GM12878 (cell line): ENCODE data around the gene EDC4. TPM values are rescaled to one million over a fixed set of nuclear protein-coding genes. Genes with fewer than 3 reads are reported as not detected.

Source experiments
- ATAC-seq: fragments of 200-7000 bp; cut with Tn5 transposase; 3 replicates; pipeline ENCODE4 v1.9.1; 2020; ENCODE audit warnings: mild to moderate bottlenecking, moderate library complexity
- BruUV-seq: library from RNA; stranded (reverse); fragments of 400-500 nt; replicated peaks from 2 replicates; lab custom pipeline; 2021; lab: Mats Ljungman, UMichigan
- CTCF ChIA-PET: fragments of 300-600 bp; sonication (Branson Sonifier 250); formaldehyde crosslinking; extraction: SDS; loops from one replicate; lab custom pipeline; 2021; ENCODE audit warnings: inconsistent platforms; lab: Yijun Ruan, JAX
- POLR2A ChIA-PET: fragments of 350-600 bp; formaldehyde crosslinking; extraction: SDS; loops from one replicate; lab custom pipeline; 2021; ENCODE audit warnings: inconsistent platforms; lab: Charles Lee
- RAD21 ChIA-PET: fragments of 300-600 bp; sonication (Branson Sonifier 250); formaldehyde crosslinking; loops from one replicate; lab custom pipeline; 2023; ENCODE audit warnings: antibody characterized with exemption; ENCODE audit not compliant: unreplicated experiment; lab: Charles Lee
- SMC1A ChIA-PET: fragments of 300-600 bp; sonication (Branson Sonifier 250); formaldehyde crosslinking; loops from one replicate; lab custom pipeline; 2023; ENCODE audit not compliant: unreplicated experiment, uncharacterized antibody; lab: Charles Lee
- DNase-seq: peaks from one replicate; pipeline ENCODE4 v3.0.0-alpha.2; 2011; ENCODE audit warnings: low read depth, low spot score
- FAIRE-seq: peaks from 3 replicates; lab custom pipeline; 2011; peaks lifted over from hg19 to GRCh38; lab: Jason Lieb, UNC
- H2AFZ ChIP-seq: 2 replicates; pipeline ENCODE4 v1.6.0; 2011; ENCODE audit warnings: low read depth, low read length, control low read depth; ENCODE audit not compliant: control insufficient read depth
- H3K27ac ChIP-seq: 2 replicates; pipeline ENCODE4 v1.5.1; 2011; ENCODE audit warnings: control low read depth; ENCODE audit not compliant: control insufficient read depth, insufficient read depth
- H3K27me3 ChIP-seq, 2 experiments: replicated peaks in 1 of 2; 2 replicates each; pipeline versions ENCODE4 v1.6.0 to v1.6.1; 2011; ENCODE audit warnings: low read length in 1 of 2; ENCODE audit not compliant: control insufficient read depth in 2 of 2, insufficient read depth in 2 of 2
- H3K36me3 ChIP-seq, 2 experiments: 2 replicates each; pipeline ENCODE4 v1.5.1; 2011; ENCODE audit warnings: low read length in 1 of 2; ENCODE audit not compliant: control insufficient read depth in 2 of 2, insufficient read depth in 2 of 2
- H3K4me1 ChIP-seq: 2 replicates; pipeline ENCODE4 v1.6.1; 2011; ENCODE audit warnings: mild to moderate bottlenecking, low read length, moderate library complexity, mixed read lengths; ENCODE audit not compliant: control insufficient read depth, insufficient read depth
- H3K4me2 ChIP-seq: 2 replicates; pipeline ENCODE4 v1.6.0; 2011; ENCODE audit warnings: control low read depth; ENCODE audit not compliant: control insufficient read depth, insufficient read depth
- H3K4me3 ChIP-seq: fragments of 200-600 bp; sonication (generic); 2 replicates; pipeline ENCODE4 v1.5.1; 2016
- H3K79me2 ChIP-seq: 2 replicates; pipeline ENCODE4 v1.6.0; 2011; ENCODE audit warnings: low read length; ENCODE audit not compliant: control insufficient read depth, insufficient read depth
- H3K9ac ChIP-seq: 2 replicates; pipeline ENCODE4 v1.8.0; 2011; ENCODE audit warnings: low read length, control low read depth, mixed read lengths; ENCODE audit not compliant: control insufficient read depth, insufficient read depth
- H3K9me3 ChIP-seq: replicated peaks from 3 replicates; pipeline ENCODE4 v1.5.1; 2011; ENCODE audit warnings: mild to moderate bottlenecking, low read length; ENCODE audit not compliant: control insufficient read depth, insufficient read depth
- H4K20me1 ChIP-seq: 2 replicates; pipeline ENCODE4 v1.6.0; 2011; ENCODE audit not compliant: control insufficient read depth, insufficient read depth
- EED ChIP-seq: sonication (generic); IDR thresholded peaks from 2 replicates; pipeline ENCODE4 v1.6.1; 2016; ENCODE audit warnings: antibody characterized with exemption, low read depth
- MLLT1 ChIP-seq: fragments of 450-650 bp; IDR thresholded peaks from 2 replicates; pipeline ENCODE4 v1.6.1; 2016; ENCODE audit warnings: mild to moderate bottlenecking
- RB1 ChIP-seq: fragments of 450-650 bp; formaldehyde crosslinking; IDR thresholded peaks from 2 replicates; pipeline ENCODE4 v1.6.1; 2017; ENCODE audit warnings: mild to moderate bottlenecking, borderline replicate concordance
- WGBS: methylation state at CpG from one replicate; pipeline ENCODE4 v1.1.6; 2016; ENCODE audit warnings: low lambda C conversion rate; ENCODE audit not compliant: insufficient replicate concordance, insufficient coverage; ENCODE audit errors: missing lambda C conversion rate; 5-methylcytosine and 5-hydroxymethylcytosine counted together
- in situ Hi-C: fragments of 300-500 bp; cut with MboI; formaldehyde crosslinking; loops from 9 replicates; pipeline ENCODE4 v1.14.3; 2018; ENCODE audit warnings: mixed read lengths
- intact Hi-C: fragments of 100-400 bp; cut with micrococcal nuclease; formaldehyde crosslinking; loops from one replicate; pipeline ENCODE4 v1.14.2; 2022; ENCODE audit not compliant: unreplicated experiment
- polyA plus RNA-seq, 11 experiments: library from polyadenylated mRNA; depleted of rRNA in 4 of 11; unstranded in 6 of 11; stranded (reverse) in 5 of 11; fragments of >200 nt; fragmentation: Nextera tagmentation in 4 of 11; fragmentation: Illumina TruSeq in 1 of 11; extraction: Ambion mirVana in 4 of 11; extraction: Trizol in 1 of 11; gene quantifications; 1 replicate in 1 of 11; 2 replicates in 10 of 11; pipeline versions ENCODE4 v1.2.1 to v1.2.3, GENCODE V29; 2011 to 2016; ENCODE audit warnings: inconsistent platforms in 2 of 11, missing spikeins in 2 of 11, low read depth in 1 of 11
- total RNA-seq, 4 experiments: library from RNA; depleted of rRNA in 3 of 4; stranded (reverse); fragments of >200 nt in 3 of 4; fragmentation: Illumina TruSeq in 1 of 4; extraction: Trizol in 1 of 4; gene quantifications; 2 replicates each; pipeline versions ENCODE4 v1.2.1 to v1.2.3, GENCODE V29; 2013 to 2021

EDC4 gene
- total and polyA plus RNA-seq, 10 of the 15 experiments (the other 5 are each of a cell fraction or from before 2014, with no cell fraction given), result 1.2 to 86.0 (median 53.4) TPM

DNA sequence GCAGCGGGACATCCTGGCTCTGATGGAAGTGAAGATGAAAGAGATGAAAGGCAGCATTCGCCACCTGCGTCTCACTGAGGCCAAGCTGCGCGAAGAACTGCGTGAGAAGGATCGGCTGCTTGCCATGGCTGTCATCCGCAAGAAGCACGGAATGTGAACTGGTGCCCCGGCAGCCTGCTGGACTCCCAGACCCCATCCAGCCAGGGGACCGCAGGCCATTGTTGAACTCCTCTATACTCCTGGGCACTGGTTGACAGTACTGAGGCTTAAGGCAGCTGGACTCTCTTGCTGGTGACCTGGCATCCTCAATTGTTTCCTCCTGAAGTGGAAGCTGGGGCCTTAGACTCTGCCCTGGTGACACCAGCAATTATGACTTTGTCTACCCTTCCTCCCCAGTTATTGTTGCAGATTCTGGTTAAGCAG is 29.5 kb upstream of the EDC4 start:
- POLR2A ChIA-PET, result no interaction called here
- H2AFZ ChIP-seq, result no peak overlapping the region; the same call in 1 of the 2 replicates

More for the DNA sequence above, 29.5 kb upstream of the EDC4 start:
- H3K27me3 ChIP-seq, result no peaks in the 10 kb centered on the region
- RAD21 ChIA-PET, result no interaction called here
- peak overlapping the region; percentile 93 for H3K4me2 ChIP-seq
- CTCF ChIA-PET, result interaction anchor here (1.1 to 2.0 kb wide), 5 partner anchors 10 to 321 kb away, joined by 3 to 8 read pairs (median 5); partner anchors contain the start of gene EDC4
- FAIRE-seq, result no peak
- H3K27ac ChIP-seq, result peak overlapping the region; percentile 38; the same call in 1 of the 2 replicates
- H3K9me3 ChIP-seq, result no peaks in the 10 kb centered on the region
- BruUV-seq, result TSS peak; percentile 31
- 8% methylated on average over 11 of the region's 11 CpGs for WGBS
- no peak for ATAC-seq
- H3K79me2 ChIP-seq, result peaks cover 46% of the 10 kb centered on the region
- no peak for DNase-seq
- no peaks in the 10 kb centered on the region for H4K20me1 ChIP-seq
- peaks cover 0 to 4% of the 10 kb centered on the region in 2 experiments; a peak in 1 of 4 replicates for H3K36me3 ChIP-seq
- SMC1A ChIA-PET, result interaction anchor here (0.7 to 1.7 kb wide), 3 partner anchors 10 to 30 kb away, joined by 3 to 5 read pairs (median 3); partner anchors contain the start of gene EDC4
- in situ Hi-C loops, result no loop called here
- peak overlapping the region; percentile 91 for H3K9ac ChIP-seq
- TF ChIP-seq RB1 (no peak), EED (0 out of 2 replicates have a peak, but pooled peaks have one; percentile 17), MLLT1 (peak; percentile 53; the same call in 1 of the 2 replicates)
- intact Hi-C loops, result no loop called here
- H3K4me1 ChIP-seq, result peaks cover 29% of the 10 kb centered on the region
- peak overlapping the region; percentile 96 for H3K4me3 ChIP-seq
